GM18505 (cell line): ENCODE measurements around the gene TRIP13.
A peak's percentile ranks its signal among the peaks of the same experiment; 100 is the strongest.
"Not testable (repeated sequence)": the region's sequence is repeated elsewhere in the genome, so short reads cannot be mapped to it uniquely, and the experiment has no call there.

Experiments used
- ATAC-seq: cut with Tn5 transposase; IDR thresholded peaks from one replicate; pipeline ENCODE4 v1.9.1; 2021; ENCODE audit not compliant: unreplicated experiment
- POLR2A ChIP-seq: IDR thresholded peaks from 4 replicates; pipeline ENCODE4 v1.6.1; 2011; ENCODE audit warnings: borderline replicate concordance; ENCODE audit not compliant: insufficient read depth, insufficient read length; ENCODE audit errors: extremely low read depth

TRIP13 gene

GRCh38 chr5:921456-922435, 29.1 kb downstream of the TRIP13 start:
- ATAC-seq: no peak
- TF ChIP-seq POLR2A: no peak

DNA sequence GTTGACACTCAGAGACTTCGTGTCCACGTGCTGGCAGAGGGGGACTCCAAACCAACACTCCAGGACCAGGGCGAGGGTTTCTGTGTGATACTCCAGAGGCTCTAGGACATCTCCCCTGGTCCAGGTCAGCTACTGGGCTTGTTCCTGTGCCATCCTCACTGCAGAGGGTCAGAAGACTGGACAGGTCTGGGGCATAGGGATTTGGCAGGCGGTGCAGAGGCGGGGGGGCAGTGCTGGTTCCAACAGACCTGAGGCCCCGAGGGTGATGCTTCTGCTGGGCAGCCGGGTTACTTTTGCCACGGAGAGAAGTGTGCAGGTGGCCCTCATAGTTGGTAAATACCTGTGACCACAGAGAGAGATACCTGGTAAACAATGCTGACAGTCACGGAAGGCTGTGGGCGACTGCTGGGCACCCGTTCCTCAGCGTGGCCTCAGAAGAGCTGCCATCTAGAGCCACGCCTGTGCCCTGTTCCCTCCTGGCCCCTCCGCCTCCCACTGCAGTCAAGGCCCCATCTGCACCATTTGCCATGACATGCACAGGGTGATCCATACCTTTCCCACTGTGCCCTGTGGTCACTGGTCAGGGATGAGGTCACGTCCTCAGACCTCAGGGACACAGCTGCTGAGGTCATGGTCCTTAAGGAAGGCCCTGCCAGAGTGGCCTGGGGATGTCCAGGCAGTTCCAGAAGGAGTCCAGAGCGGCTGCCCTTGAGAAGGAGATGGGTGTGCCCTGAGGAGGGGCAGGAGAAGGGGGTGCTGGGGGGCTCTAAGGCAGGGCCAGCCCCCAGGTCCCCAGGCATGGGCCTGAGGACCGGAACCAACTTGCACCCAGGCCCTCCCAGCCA, 30.0 kb downstream of the TRIP13 start:
- ATAC-seq: no peak
- no peak for TF ChIP-seq POLR2A

GRCh38 chr5:923281-923873, 30.7 kb downstream of the TRIP13 start:
- ATAC-seq: peak; percentile 61
- no peak for TF ChIP-seq POLR2A

- ATAC-seq: no peak
These were observed 33.9 kb downstream of the TRIP13 start for GRCh38 chr5:926417-927171.

DNA sequence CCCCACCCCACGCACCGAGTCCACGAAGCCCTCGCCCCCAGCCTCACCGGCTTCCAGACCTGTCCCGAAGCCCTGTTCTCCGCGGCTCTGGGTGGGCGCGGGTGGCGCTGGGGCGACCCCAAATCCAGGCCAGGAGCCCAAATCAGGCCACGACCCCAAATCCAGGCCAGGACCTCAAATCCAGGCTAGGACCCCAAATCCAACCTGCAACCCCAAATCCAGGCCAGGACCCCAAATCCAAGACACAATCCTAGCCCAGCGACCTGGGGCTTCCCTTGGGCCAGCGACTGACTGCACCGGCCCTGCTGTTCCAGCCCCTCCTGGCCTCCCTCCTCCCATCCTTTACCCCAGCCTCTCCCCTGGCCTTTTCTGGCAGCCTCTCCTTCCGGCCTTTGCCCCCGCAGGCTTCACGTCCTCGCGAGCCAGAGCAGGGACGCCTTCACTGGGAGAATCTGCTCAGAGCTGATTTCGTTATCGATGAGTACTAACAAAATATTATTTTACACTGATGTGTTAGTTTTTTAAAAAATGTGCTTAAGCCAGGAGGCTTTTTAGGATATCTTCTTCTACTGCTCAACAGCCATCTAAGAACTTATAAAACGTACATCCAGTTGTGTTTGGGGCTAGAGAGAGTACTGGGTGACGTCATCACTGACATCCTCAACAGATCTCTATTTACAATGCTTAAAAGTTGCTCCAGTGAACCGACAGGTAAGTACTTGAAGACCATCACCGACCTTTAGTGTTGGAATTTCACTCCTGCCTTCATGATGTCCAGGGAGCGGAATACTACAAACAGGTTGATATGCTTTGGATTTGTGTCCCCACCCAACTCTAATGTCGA, 34.7 kb downstream of the TRIP13 start:
- no peak for TF ChIP-seq POLR2A
- no peak for ATAC-seq

More at GRCh38 chr5:926417-927171, 33.9 kb downstream of the TRIP13 start:
- no peak for TF ChIP-seq POLR2A

DNA sequence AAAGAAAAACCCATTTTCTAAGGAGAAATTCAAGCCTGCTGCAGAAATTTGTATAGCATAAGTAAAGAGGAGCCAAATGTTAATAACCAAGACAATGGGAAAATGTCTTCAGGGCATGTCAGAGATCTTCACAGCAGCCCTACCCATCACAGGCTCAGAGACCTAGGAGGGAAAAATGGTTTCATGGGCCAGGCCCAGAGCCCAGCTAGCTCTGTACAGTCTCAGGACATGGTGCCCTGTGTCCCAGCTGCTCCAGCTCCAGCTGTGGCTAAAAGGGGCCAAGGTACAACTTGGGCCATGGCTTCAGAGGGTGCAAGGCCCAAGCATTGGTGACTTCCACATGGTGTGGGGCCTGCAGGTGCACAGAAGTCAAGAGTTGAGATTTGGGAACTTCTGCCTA, 36.5 kb downstream of the TRIP13 start:
- ATAC-seq: not testable (repeated sequence)

GRCh38 chr5:929596-929995, 36.9 kb downstream of the TRIP13 start:
- ATAC-seq: no peak
- TF ChIP-seq POLR2A: no peak

DNA sequence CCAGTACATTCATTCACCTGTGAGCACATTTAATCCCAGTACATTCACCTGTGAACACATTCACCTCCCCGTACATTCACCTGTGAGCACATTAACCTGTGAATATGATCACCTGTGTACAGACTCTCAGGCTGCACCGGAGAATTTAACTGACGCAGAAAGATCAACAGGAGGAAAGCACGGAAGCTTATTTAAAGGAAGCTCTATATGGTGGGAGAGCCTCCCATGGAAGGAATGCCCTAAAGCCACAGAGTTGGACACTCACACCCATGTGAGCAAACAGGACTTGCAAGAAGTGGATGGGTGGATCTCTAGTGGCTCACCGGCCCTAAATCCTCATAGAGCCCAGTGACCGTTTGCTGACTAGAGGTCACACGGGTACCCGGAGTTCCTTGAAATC, 38.2 kb downstream of the TRIP13 start:
- TF ChIP-seq POLR2A: no peak
- no peak for ATAC-seq

DNA sequence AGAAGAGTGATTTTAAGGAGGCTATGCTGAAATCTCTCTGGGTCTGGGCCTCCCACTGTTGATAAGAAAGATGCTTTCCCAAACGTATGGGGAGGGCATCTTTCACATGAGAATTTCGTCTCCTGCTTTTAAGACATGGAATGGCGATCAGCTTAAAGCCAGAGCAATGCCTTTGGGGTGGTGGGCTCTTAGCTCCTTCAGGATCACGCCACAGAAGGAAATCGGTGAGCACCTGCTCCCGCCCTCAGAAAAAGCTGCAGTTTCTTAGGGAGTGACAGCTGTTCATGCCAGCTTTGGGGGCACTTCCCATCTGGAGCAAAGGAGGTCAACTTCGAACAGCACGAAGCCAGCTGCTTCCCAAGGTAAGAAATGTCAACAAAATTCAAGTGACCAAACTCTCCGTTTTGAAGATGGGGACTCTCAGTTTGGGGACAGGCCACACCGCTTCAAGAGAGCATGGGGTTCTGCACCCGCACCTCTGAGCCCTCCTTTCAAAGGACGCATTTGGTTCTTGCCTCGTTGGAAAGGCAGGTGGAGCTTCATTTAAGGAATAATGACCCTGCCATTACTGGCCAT, 39.0 kb downstream of the TRIP13 start:
- no peak for ATAC-seq
- TF ChIP-seq POLR2A: no peak

GRCh38 chr5:932151-932627, 39.5 kb downstream of the TRIP13 start:
- TF ChIP-seq POLR2A: no peak
- no peak for ATAC-seq

- no peak for ATAC-seq
- TF ChIP-seq POLR2A: no peak
These were observed 40.1 kb downstream of the TRIP13 start for GRCh38 chr5:932628-933250.
